Esophagus mucosa (tissue), 1 donor: ENCODE data around the gene PNRC1. TPM values are rescaled to one million over a fixed set of nuclear protein-coding genes. Genes with fewer than 3 reads are reported as not detected.
A peak's percentile ranks its signal among the peaks of the same experiment; 100 is the strongest.
"Not testable (repeated sequence)": the region's sequence is repeated elsewhere in the genome, so short reads cannot be mapped to it uniquely, and the experiment has no call there.

ENCODE experiments used
- ATAC-seq: fragments of 200-7000 bp; cut with Tn5 transposase; one replicate; pipeline ENCODE4 v1.9.1; 2020
- total RNA-seq: library from RNA; stranded (reverse); gene quantifications from one replicate; pipeline ENCODE4 v1.2.4, GENCODE V29; 2023
- donor health status: DM: yes; HTN: yes; CAD: no.

The PNRC1 gene
- total RNA-seq, 1 donor from 2014 or later: 66.7 TPM

- no peak for ATAC-seq
Measured at GRCh38 chr6:89111933-89112332, 31.4 kb downstream of the PNRC1 start.

- no peak for ATAC-seq
Measured at GRCh38 chr6:89116702-89117101, 36.2 kb downstream of the PNRC1 start.

GRCh38 chr6:89117211-89118108 lies 36.9 kb downstream of the PNRC1 start, which contains the start of gene SRSF12:
SRSF12 (minus strand) TSS chr6:89118071; CDS start chr6:89117887, 184 bp downstream.
- ATAC-seq: peak; percentile 82

GRCh38 chr6:89118931-89119330 lies 38.4 kb downstream of the PNRC1 start:
- ATAC-seq: no peak

- no peak for ATAC-seq
Measured at GRCh38 chr6:89120371-89120770, 39.8 kb downstream of the PNRC1 start.

GRCh38 chr6:89121934-89122333 lies 41.4 kb downstream of the PNRC1 start:
- ATAC-seq: no peak

- ATAC-seq: peak; percentile 58
Measured at GRCh38 chr6:89122625-89123024, 42.1 kb downstream of the PNRC1 start.

- not testable (repeated sequence) for ATAC-seq
Measured at GRCh38 chr6:89128256-89128671, 47.7 kb downstream of the PNRC1 start.

- no peak for ATAC-seq
Measured at GRCh38 chr6:89131599-89131998, 51.0 kb downstream of the PNRC1 start.

- ATAC-seq: no peak
Measured at GRCh38 chr6:89132057-89132456, 51.5 kb downstream of the PNRC1 start.

- ATAC-seq: no peak
Measured at GRCh38 chr6:89133981-89134380, 53.4 kb downstream of the PNRC1 start.

GRCh38 chr6:89134723-89135122 lies 54.2 kb downstream of the PNRC1 start:
- ATAC-seq: no peak

Other genes starting within 250 kb of the PNRC1 start
- gene RNGTT, start 117.1 kb upstream of the PNRC1 start, total RNA-seq: 8.1 TPM
- gene SRSF12, start 37.3 kb downstream of the PNRC1 start, total RNA-seq: 0.44 TPM
- 5.5 TPM for gene PM20D2, start 65.3 kb downstream of the PNRC1 start, total RNA-seq
- 0.24 TPM for gene GABRR1, start 136.6 kb downstream of the PNRC1 start, total RNA-seq
- gene GABRR2, start 234.5 kb downstream of the PNRC1 start, total RNA-seq: not detected